Brain pericyte (primary cell): ENCODE data around the gene DDT.
"Not testable (repeated sequence)": the region's sequence is repeated elsewhere in the genome, so short reads cannot be mapped to it uniquely, and the experiment has no call there.

Source experiments
- DNase-seq: peaks from one replicate; pipeline ENCODE4 v3.0.0-alpha.2; 2012; ENCODE audit warnings: low read depth, low spot score

DDT gene

DNA sequence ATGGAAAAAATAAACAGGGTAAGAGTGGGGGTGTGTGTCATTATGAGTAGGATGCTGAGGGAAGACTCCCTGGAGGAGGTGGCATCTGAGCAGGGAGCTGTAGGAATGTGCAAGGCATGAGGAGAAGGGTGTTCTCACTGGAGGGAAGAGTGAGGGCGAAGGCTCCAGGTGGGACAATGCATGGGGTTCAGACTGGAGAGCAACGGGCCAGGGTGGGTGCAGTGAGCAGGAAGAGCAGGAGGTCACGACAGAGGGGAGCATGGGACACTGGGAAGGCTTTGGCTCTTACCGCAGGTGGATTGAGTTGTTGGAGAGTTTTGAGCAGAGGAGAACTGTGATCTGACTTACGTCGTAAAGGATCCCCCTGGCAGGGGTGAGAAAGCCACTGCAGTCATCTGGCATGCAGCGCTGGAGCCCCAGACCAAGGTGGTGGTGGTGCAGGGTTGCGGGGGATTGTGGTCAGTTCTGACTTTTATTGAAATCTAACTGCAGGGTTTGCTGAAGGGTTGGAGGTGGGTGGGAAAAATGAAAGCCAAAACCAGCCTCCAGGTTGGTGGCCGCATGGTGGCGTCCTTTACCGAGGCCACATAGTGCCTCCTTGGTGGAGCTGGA, 21.3 kb downstream of the DDT start:
- DNase-seq, result not testable (repeated sequence)

DNA sequence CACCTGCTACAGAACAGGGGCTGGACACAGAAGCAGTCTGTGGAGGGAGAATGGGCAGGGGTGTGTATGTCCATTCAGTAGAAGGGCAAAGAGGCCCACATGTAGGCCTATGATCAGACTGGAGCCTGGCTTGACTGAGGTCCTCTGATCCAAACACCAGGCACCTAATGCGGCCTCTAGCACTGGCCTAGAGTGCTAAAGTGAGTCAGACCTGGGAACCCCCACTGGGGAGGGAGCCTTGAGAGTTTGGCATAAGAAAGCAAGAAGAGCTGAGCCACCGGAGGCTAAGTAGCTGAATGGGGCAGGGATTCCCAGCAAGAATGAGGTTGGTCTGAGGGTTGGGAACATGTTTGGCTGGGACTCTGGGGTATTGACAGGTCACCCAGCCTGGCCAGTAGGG, 22.9 kb downstream of the DDT start:
- not testable (repeated sequence) for DNase-seq

DNA sequence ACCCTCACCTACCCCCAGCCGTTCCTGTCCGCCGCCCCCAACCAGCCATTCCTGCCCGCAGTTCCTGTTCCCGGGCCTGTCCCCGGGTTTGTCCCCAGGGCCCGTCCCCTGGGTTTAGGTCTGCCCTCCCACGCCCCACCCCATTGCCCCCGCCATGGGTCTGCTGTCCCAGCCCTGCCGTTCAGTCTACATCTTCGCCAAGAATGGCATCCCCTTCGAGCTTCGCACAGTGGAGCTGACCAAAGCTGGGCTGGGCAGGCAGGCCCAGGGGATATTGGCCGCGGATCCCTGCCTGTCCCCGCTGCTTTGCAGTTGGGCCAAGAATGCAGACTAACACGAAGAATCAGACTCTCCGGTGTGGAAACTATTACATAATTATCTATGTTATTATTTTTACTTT, 24.5 kb downstream of the DDT start:
- DNase-seq, result not testable (repeated sequence)

DNA sequence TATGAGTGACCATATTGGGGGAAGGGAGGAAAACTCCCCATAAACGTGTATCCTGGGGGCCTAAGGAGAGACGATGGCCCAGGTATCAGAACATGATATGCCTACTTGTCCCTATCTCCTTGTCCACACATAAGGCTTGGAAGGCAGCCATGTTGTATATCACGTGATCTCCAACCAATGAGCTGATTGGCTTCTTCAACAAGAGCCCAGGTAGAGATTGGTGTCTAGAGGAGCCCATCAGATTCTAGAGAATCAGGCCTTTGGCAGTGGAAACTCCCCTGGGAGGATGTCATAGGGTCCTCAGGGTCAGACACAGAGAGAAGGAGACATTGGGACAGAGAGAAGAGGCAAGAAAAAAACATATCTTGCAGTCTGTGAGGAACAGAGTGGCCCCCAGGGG, 26.9 kb downstream of the DDT start:
- not testable (repeated sequence) for DNase-seq

DNA sequence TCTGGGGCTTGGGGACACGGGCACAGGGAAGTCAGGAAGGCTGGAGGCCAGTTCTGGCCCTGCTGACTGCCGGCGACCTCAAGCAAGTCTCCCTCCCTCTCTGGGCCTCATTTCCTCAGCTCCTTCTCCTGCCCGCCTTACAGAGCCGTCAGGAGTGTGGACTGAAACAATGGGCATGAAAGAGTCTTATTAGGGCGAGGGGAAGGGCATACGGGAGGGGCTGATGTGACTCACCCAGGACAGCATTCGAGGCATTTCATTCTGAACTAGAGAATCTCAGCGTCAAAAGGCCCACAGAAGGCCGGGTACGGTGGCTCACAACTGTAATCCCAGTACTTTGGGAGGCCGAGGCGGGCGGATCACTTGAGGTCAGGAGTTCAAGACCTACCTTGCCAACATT, 34.1 kb downstream of the DDT start:
- DNase-seq, result not testable (repeated sequence)

DNA sequence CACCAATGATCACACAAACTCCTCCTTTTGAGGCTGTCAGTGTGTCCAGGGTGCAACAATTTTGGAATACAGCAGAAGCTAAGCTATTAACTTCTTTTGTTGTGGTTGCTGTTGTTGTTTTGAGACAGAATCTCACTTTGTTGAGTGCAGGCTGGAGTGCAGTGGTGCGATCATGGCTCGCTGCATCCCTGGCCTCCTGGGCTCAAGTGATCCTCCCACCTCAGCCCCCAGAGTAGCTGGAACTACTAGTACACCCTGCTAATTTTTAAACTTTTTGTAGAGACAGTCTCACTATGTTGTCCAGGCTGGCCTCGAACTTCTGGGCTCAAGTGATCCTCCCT, 35.3 kb downstream of the DDT start:
- DNase-seq, result no peak

DNA sequence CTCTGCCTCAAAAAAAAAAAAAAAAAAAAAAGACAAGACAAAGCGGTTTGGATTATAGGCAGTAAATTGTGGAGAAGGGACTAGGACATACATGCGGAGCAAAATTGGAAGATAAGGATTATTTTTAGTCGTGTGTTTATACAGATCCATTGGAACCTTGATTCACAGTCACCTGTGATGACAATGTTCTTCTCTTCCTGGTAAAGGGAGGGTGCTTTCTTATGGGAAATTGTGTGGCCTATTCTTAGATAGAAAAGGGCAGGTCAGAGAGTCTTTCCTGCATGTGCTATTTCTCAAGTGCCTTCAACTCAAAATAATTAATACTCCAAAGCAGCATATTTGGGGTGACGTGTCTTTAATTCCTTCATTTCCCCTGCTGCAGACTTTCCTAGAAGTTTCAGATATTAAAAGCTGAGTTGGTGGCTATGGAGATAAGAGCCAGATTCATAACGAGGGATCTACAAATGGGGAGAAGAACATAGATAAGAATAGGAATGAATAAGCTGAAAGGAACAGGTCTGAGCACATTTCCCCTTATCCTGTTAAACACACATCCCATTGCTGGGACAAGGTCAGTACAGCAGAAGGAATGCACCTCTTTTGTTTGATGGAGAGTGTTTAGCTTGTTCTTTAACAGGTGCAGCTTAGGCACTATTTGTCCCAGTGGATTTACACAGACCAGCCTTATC, 35.8 kb downstream of the DDT start:
- DNase-seq, result no peak

DNA sequence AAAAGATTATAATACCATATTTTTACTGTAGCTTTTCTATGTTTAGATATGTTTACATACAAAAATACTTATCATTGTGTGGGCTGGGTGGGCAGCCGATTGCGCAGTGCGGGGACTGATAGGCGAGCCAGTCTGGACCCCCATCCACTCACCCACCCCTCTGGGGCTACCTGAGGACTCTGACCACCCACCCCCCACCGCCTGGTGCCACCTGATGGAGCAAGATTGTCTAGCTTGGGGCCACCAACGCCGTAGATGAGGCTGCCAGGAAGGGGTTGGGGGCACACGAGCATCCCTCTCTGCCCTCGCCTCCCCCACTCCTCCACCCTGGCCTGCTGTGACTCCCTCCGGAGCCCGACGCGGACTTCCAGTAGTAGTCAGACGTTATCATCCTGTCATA, 47.7 kb downstream of the DDT start:
- DNase-seq, result no peak

DNA sequence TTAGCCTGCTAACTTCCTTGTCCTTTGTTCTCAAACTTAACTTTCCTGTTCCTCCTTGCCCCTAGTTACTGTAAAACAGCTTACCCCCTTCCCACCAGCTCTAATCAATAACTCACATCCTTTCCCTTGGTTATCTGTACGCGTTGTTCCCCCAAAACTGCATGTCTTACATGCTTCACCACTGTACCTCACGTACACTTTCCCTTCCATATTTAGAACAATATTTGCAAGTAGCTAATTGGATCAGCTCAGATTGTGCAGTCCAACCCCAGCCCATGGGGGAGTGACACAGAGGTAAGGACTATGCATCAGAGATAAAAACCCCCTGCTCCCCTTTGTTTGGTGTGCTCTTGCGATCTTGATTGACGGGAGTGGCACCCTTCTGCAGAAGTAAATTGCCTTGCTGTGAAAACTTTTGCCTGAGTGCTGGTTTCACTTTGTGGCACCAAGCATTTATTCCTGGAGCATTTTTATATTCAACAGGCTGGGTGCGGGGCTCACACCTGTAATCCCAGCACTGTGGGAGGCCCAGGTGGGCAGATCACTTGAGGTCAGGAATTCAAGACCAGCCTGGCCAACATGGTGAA, 49.1 kb downstream of the DDT start:
- DNase-seq, result no peak

DNA sequence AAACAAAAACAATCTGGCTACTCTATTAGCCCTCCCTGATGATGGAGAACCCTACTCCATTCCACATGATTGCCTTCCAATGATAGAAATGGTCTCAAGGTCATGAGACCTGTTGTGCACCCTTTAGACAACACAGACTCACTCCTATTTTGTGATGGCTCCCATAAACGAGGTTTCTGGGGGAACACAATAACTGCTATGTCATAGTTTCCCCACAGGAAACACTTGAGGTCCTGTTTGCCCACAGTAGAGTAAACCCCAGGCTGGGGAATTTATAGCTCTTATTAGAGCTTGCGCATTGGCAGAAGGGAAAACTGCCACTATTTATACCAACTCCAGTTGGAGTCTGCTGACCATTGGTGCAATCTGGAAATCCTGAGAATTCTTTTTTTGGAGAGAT, 51.3 kb downstream of the DDT start:
- DNase-seq, result no peak

DNA sequence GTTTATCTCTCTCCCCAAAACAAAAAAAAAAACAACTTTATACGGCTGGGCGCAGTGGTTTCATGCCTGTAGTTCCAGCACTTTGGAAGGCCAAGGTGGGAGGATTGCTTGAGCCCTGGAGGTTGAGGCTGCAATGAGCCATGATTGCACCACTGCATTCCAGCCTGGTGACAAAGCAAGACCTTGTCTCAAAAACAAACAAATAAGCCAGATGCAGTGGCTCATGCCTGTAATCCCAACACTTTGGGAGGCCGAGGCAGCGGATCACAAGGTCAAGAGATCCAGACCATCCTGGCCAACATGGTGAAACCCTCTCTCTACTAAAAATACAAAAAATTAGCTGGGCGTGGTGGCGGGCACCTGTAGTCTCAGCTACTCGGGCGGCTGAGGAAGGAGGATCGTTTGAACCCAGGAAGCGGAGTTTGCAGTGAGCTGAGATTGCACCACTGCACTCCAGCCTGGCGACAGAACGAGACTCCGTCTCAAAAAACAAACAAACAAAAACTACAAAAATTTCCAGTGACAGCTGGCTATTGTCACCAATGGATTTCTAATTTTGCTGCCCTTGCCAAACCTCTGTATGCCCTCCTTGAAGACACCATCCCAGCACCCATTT, 52.5 kb downstream of the DDT start:
- not testable (repeated sequence) for DNase-seq
